NK-92 (cell line): ENCODE data around the gene H2AZ1.
"Not testable (repeated sequence)": the region's sequence is repeated elsewhere in the genome, so short reads cannot be mapped to it uniquely, and the experiment has no call there.

Experiments
- DNase-seq: peaks from one replicate; lab custom pipeline; 2025; ENCODE audit not compliant: unreplicated experiment; lab: John Stamatoyannopoulos, UW

H2AZ1 gene

DNA sequence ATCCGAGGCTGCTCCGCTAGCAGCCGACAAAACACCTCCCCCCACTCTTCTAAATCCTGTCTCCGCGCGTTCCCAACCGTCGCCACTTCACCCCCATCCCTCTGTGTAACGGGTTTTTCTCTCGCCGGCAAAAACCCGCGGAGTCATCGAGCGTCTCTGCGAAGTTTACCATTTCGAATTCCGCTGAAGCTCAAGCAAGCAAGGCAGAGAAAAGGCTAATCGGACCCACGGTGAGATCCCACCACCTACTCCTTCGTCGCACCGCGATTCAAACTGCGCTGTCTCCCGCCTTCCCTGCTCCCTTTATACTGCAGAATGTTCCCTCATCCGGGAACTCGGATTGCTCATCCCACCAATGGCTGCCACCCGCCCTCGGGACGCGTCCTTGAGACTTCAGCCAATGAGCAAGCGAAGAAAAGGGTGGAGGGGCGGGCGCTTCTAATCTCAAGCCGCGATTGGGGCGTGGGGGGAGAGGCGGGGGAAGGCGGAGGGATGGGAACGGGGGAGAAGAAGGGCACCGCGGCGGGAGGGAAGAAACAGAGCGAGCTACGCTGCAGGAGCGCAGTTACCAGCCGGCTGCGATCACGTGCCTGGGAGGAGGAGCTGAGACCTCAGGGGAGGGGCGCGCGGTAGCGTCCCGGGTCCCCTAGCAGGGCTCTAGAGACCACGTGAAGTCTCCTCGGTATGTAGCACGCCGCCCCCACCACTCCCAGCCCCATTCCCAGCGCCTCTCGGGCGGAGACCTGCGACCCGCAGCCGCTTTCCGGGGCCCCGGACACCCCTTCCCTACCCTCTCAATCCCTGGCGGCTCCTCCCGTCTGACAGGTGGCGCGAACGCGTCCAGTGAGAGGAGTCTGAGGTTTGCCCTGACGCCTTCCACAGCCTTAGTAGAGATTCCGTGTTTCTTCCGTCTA, at the start of gene H2AZ1:
TSS of gene H2AZ1 (minus strand) at position 277 of the 914 bp plus-strand sequence. CDS start at position 172, 105 bp downstream.
- peak; percentile 91 for DNase-seq

DNA sequence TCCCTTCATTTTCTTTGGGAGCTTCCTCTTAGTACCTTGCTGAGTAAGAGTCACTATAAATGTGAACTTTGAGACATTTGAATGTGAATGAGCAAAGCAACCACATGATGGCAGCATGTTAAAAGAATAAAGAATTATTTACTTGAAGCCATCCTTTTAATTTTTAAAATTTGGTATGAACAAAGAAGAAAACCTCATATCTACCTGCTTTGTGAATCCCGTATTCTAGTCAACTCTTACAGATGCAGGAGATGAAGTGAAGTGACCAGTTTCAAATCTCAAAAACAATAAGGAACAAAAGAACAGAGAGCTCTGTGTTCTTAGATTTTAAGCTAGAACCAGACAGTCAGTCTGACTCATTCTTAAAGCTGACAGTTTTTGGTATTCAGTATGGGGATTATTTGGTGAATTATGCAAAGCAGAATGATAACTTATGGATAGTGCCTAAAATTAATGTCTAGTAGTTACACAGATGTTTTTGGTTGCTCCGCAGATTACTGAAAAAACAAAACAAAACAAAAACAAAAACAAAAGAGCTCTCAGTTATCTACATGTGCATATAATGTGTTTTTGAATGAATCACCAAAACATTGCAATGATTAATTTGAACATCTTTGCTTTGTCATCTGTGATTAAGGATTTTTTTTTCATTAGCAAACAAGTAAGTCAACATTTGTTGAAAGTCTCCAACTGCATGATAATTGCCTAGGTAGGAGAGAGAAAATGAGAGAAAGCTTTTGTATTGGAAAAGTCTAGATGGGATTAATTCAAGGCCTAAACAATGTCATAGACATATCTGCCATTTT, 48.2 kb upstream of the H2AZ1 start:
- no peak for DNase-seq

DNA sequence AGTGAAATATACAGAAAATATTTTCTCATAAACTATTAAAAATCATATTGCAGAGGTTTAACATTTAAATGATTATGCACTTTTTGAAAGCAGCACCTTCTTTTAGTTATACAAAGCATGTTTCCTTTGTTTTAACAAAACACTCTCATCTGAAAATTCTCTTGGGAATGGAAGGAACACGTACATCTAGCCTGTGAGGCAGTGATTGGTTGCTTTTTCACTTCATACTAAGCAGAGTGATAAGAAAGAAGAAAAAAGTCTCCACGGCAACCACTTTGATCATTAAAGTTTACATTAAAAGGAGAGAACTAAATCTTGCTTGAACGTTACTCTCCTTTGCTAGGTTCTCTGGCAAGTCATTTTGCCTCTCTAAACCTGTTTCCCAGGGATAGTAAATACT, 41.7 kb upstream of the H2AZ1 start:
- no peak for DNase-seq

DNA sequence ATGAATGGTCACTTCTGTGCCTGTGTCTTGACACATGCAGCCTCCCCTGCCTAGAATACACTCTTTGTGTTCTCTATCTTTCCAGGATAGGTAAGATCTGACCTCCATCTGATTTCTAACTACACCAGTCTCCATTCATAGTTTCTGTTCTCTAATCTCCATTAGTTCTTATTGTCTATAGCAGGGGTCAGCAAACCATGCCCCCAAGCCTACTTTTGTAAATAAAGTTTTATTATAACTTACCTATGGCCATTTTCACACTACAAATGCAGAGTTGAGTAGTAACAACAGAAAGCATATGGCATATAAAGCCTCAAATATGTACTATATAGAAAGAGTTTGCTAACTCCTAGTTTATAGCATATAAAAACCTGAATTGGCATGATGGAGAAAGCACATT, 37.6 kb upstream of the H2AZ1 start:
- DNase-seq: no peak

DNA sequence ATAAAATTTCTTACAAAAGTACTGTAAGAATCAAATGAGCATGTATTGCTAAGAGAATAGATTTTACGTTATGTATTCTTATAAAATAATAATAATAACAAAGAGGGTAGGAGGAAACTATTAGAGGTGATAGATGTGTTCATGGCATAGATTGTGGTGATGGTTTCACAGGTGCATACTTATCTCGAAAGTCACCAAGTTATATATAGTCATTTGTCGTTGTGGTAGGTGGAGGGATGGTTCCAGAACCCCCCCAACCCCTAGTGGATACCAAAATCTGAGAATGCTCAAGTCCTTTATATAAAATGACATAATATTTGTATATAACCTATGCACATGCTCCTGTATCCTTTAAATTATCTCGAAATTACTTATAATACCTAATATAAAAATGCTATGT, 36.7 kb upstream of the H2AZ1 start:
- no peak for DNase-seq

DNA sequence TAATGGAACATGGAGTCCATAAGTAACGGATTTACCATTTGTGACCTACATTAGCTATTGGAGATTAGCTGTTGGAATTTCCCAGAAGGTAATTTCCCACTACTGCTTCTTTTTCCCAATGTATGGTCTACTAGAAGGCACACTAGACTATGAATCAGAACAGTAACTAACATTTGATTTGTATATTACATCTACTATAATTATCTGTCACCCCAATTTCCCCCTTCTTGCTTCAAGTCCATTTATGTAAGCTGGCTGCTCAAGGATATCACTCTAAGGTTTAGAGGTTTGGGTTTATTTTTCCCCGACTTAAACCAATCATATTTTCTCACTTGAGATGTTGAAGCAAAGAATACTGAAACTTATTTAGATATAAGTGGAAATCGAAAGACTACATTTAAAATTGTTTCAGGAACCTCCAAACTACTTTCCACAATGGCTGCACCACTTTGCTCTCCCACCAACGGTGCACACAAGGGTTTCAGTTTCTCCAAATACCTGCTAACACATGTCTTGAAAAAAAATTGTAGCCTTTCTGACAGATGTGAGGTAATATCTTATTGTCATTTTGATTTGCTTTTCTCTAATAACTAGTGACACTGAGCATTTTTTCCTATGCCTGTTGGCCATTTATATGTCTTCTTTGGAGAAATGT, 33.3 kb upstream of the H2AZ1 start:
- DNase-seq: no peak

DNA sequence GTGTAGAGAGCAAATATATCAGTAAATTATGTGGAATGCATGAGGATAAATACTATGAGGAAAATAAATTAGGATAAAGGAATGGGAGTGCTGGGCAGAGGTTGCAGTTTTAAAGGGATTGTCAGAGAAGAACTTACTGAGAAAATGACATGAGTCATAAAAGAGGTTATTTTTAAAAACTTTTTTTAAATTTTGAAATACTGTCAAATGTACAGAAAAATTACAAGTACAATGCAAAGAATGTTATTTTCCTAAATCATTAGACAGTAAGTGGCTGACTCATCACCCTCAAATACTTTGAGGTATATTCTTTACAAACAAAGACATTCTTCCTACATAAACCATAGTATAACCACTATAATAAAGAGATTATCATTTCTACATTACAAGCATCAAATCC, 29.8 kb upstream of the H2AZ1 start:
- no peak for DNase-seq

DNA sequence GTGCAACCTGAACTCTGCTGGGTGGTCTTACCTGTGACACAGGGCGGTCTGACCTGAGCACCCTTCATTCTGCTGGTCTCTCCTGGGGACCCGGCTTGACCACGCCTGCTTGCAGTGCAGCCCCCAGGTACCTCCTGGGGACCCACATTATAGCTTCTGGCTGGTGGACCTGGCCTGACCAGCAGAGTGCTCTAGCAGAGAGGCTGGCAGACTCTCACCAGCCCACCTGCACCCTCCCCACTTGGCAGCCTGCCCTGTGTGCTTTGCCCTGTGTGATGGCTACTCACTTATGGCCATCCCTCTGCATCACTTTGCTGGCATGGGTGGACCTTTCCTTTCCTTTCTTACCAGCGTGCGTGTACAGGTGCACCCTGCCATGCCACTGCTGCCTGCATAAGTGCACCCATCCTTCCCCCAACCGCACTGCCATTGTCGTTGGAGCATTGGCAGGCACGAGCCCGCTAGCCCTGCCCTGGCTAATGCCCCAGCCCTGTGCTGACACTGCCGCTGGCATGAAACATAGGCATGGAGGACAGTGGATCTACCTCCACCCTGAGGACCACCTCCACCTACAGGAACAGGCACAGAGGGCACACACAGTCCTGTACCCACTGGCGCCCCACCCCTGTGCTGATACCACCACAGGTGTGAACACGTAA, 21.5 kb upstream of the H2AZ1 start:
- DNase-seq: no peak

DNA sequence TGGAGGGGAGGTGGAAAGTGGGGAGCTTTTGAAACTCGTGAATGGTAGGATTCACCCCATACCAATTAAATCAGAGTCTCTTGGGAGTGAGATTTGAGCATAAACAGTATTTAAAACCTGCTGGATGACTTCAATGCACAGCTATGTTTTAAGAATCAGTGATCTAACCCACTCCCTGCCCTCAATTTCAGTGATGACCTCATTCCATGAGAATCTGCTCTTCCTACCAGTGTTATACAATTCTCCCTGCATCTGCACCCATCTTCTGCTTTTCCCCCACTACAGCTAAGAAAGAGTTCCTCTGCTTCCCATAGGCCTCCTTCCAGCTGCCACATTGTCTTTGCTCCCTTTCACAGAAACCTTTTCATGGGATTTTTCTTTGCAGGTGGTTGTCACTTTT, 18.3 kb upstream of the H2AZ1 start:
- DNase-seq: no peak

DNA sequence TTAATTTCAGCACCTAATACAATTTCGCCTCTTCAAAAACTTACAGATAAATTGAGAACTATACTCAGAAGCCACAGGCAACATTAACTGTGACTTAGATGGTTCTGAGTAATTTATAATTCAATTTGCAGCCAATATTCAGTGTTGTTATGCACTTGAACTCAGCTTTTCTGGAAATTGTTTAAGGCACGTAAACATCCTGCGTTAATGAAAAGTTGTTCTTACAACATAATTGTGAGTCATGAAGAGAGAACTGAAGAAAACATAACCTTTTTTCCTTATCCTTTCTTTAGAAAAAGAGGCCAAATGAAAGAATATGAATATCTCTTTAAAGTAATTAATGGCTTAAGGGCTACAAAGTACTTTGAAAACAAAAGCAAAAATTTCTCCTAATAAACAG, 16.6 kb upstream of the H2AZ1 start:
- DNase-seq: no peak

DNA sequence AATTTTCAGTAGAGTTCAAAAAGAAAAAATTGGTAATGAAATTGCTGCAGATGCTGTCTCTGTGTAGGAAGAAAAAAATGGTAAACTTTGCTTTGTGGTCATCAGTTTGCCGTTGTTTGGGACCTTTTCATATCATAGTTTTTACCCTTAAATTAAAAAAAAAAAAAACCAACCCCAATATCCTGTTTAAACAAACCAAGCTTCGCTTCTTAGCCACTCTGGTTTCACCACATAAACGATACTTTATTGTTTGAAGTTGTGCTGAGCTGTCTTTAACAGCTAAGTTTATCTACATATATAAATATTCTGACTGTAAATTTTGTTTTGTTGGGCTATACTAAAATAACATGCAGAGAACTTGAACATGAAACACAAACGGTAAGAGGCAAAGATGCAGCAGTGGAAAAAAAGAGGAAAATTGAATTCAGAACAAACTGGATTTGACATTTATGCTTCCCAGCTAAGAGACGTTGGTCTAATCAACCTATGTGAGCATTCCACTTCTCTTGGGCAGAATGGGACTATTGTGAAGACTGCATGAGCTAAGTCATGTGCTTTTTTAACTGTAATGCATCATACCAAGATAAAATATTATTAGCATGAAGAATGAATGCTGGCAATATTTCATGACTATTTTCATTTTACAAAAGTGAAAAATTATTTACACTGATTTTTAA, 15.7 kb upstream of the H2AZ1 start:
- no peak for DNase-seq

DNA sequence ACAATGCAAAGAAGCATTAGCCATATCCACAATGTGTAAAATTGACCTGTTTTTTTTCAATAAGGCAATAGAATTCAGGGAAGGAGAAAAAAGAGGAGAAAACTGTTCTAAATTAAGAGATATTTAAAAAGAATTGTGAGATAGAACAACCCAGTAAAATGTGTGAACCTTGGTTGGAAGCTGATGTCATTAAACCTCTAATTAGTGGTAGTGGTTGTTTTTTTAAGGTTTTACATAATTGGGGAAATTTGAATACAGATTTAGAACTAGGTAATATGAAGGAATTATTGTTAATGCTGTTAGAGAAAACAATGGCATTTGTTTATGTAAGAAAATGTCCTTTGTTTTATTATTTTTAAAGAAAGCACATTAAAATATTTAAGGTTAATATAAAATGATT, 15.1 kb upstream of the H2AZ1 start:
- DNase-seq: no peak

DNA sequence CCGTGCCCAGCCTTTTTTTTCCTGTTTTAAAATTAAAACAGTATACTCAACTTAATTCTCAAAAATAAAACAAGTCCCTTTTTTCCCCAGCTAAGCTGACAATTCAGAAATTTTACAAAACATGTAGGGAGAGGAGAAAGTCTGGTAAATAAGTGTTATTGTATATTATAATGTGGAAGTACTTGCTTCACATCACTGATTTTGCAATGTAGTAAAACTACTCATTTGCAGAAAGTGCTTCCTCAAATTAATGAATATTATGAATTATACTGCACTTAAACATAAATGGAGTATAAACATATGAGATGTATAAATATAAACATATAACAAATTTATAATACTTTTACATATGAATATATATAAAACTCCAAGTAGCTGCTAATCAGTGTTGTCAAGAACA, 11.6 kb upstream of the H2AZ1 start:
- no peak for DNase-seq

DNA sequence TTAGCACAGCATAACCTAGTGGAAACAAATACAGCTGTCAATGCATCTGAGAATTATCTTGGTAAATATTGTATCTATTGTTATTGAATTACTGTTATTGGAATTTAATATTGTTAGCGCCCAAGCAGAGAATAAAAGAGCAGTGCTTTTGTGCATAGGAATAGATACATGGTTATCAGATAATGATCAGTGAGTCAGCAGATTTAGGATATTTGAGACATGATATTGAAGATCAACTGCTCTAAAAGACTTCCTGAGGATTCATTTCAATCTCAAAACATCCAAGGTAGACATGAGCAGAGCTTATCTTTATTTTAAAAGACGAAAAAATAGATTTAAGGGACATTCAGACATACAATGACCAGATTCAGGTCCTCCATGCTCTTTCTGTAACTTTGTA, 10.6 kb upstream of the H2AZ1 start:
- no peak for DNase-seq

DNA sequence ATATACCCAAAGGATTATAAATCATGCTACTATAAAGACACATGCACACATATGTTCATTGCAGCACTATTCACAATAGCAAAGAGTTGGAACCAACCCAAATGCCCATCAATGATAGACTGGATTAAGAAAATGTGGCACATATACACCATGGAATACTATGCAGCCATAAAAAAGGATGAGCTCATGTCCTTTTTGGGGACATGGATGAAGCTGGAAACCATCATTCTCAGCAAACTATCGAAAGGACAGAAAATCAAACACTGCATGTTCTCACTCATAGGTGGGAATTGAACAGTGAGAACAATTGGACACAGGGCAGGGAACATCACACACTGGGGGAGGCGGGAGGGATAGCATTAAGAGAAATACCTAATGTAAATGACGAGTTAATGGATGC, 8.1 kb upstream of the H2AZ1 start:
- DNase-seq: not testable (repeated sequence)

DNA sequence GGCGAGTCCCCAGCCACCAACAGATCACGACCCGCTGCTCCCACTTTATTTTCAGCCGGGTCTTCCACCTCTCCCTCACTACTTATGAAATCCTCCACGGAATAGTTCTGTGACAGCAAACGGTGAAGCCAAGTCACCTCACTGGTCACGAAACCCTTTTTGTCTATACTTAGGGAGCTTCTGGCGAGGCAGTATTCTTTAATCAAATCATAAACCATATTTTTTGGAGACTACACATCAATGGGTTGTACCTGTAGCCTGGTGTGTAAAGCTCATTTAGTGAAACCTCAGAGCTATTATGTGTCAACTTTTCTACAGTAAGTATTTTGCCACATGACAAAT, 809 bp upstream of the H2AZ1 start:
- DNase-seq: no peak

DNA sequence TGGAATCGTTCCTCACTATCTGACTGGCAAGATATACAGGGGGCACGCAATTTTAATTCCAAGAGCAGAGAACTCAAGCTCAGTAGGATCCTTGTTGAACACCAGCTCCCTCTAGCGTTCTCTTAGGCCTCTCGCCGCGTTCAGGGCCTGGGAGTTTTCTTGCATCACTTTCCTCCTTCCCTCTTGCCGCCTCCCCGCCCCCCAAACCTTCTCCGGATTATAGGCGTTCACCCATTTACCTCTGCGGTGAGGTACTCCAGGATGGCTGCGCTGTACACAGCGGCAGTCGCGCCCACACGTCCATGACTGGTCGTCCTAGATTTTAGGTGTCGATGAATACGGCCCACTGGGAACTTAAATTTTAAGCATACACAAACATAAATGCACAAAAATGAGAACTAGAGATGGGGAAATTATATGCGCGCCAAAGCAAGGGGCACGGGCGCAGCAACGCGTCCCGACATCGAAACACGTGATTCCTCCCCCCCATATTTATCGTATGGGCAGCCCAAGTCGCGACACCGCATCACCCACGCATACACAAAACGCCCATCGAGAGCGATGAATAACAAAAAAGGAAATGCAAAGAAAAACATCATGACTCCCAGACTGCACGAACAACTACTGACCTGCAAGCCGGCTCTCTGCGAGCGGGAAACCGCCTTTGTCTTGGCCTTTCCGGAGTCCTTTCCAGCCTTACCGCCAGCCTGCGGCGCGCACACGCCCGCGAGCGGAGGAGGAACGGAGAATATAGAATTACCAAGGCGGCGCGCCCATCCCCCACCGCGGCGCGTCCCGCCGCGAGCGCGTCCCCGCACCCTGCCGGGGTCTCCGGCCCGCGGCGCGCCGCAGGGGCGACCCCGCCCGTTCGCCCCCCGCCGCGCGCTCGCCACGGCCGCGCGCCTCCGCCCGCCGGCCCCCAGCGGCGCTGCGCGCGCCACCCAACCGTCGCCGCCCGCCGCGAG, 759 bp downstream of the H2AZ1 start:
- DNase-seq: peak; percentile 38

DNA sequence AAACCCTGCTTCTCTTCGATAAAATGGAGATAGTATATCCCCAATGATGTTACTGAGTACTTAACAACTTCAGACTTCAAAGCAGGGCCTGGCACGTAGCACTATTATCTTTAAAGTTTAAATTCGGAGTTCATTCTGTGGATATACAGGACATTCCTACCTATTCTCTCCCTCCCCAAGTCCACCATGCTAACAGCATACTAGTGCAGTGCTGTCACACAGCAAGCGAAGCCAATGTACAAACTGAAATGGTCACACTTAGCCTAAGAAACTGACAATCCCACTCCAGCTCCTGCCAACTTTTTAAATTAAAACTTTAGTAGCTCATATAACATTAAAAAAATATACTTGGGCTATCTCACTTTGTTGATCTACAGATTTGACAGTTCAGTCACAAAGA, 2.5 kb downstream of the H2AZ1 start:
- no peak for DNase-seq

DNA sequence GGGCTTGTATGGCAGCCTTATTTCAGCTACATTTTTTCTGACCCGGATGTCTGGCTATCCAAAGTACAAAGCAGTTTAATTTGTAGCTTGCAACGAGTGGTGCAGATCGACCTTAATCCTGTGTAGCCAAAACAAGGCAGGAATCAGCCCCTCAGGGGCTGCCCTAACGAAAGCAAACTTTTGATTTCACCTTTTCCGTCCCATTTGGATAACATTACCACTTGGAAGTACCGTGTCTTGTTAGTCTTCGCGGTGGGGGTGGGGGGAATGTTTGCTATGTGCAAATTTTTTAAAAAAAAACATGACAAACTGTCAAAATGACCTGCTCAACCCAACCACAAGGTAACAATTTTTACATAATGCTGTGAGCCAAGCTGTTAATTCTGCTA, 2.9 kb downstream of the H2AZ1 start:
- DNase-seq: no peak
